ENCODE data around the gene PIK3C3. TPM values are rescaled to one million over a fixed set of nuclear protein-coding genes. Genes with fewer than 3 reads are reported as not detected.
"Not testable (repeated sequence)": the region's sequence is repeated elsewhere in the genome, so short reads cannot be mapped to it uniquely, and the experiment has no call there.

Gene PIK3C3
- total RNA-seq, 1 donor from 2014 or later = 78.4 TPM

- H3K27me3 Mint-ChIP-seq (ENCODE audit: low read depth) = no peaks in the 10 kb centered on the region
- no peak overlapping the region for H3K4me3 Mint-ChIP-seq
- H3K4me1 Mint-ChIP-seq = peaks cover 9% of the 10 kb centered on the region
- no peaks in the 10 kb centered on the region for H3K36me3 Mint-ChIP-seq
- TF ChIP-seq CTCF (IDR thresholded peaks at IDR 0.05; ENCODE audit: unreplicated experiment) = no peak
- no peak for DNase-seq (ENCODE audit: low spot score in 2 of 2, unreplicated experiment in 2 of 2)
- H3K9me3 Mint-ChIP-seq = peaks cover 2% of the 10 kb centered on the region
- H3K27ac Mint-ChIP-seq = no peak overlapping the region
Measured at GRCh38 chr18:42107287-42107686, 152.3 kb downstream of the PIK3C3 start.

- no peaks in the 10 kb centered on the region for H3K36me3 Mint-ChIP-seq
- peaks cover 7% of the 10 kb centered on the region for H3K9me3 Mint-ChIP-seq
- H3K27ac Mint-ChIP-seq = no peak overlapping the region
- no peak for TF ChIP-seq CTCF (IDR thresholded peaks at IDR 0.05; ENCODE audit: unreplicated experiment)
- H3K4me3 Mint-ChIP-seq = no peak overlapping the region
- H3K4me1 Mint-ChIP-seq = peaks cover 9% of the 10 kb centered on the region
- DNase-seq (ENCODE audit: low spot score in 2 of 2, unreplicated experiment in 2 of 2) = no peak
- no peaks in the 10 kb centered on the region for H3K27me3 Mint-ChIP-seq (ENCODE audit: low read depth)
Measured at GRCh38 chr18:42107691-42108450, 152.8 kb downstream of the PIK3C3 start.

- not testable (repeated sequence) for H3K27me3 Mint-ChIP-seq (ENCODE audit: low read depth); DNase-seq (ENCODE audit: low spot score in 2 of 2, unreplicated experiment in 2 of 2); H3K36me3 Mint-ChIP-seq; H3K4me3 Mint-ChIP-seq; H3K9me3 Mint-ChIP-seq; H3K27ac Mint-ChIP-seq
- H3K4me1 Mint-ChIP-seq = peaks cover 22% of the 10 kb centered on the region
Measured at GRCh38 chr18:42112147-42112546, 157.1 kb downstream of the PIK3C3 start.

- Mint-ChIP-seq H3K27me3 (ENCODE audit: low read depth) (no peaks in the 10 kb centered on the region), H3K4me1 (peaks cover 22% of the 10 kb centered on the region), H3K36me3 (no peaks in the 10 kb centered on the region), H3K27ac (no peak overlapping the region), H3K9me3 (peaks cover 8% of the 10 kb centered on the region), H3K4me3 (no peak overlapping the region)
- TF ChIP-seq CTCF (IDR thresholded peaks at IDR 0.05; ENCODE audit: unreplicated experiment) = no peak
- no peak for DNase-seq (ENCODE audit: low spot score in 2 of 2, unreplicated experiment in 2 of 2)
Measured at GRCh38 chr18:42112657-42113420, 157.8 kb downstream of the PIK3C3 start.

- TF ChIP-seq CTCF (IDR thresholded peaks at IDR 0.05; ENCODE audit: unreplicated experiment) = no peak
- H3K4me3 Mint-ChIP-seq = no peak overlapping the region
- no peaks in the 10 kb centered on the region for H3K27me3 Mint-ChIP-seq (ENCODE audit: low read depth)
- peaks cover 20% of the 10 kb centered on the region for H3K4me1 Mint-ChIP-seq
- H3K27ac Mint-ChIP-seq = no peak overlapping the region
- H3K36me3 Mint-ChIP-seq = no peaks in the 10 kb centered on the region
- DNase-seq (ENCODE audit: low spot score in 2 of 2, unreplicated experiment in 2 of 2) = no peak
- H3K9me3 Mint-ChIP-seq = peaks cover 8% of the 10 kb centered on the region
Measured at GRCh38 chr18:42113529-42114191, 158.6 kb downstream of the PIK3C3 start.
